ENCODE measurements around the gene PRKCA. TPM values are rescaled to one million over a fixed set of nuclear protein-coding genes. Genes with fewer than 3 reads are reported as not detected.

Gene PRKCA
- polyA plus RNA-seq, 4 donors = 19.9 to 27.8 (median 24.5) TPM

DNA sequence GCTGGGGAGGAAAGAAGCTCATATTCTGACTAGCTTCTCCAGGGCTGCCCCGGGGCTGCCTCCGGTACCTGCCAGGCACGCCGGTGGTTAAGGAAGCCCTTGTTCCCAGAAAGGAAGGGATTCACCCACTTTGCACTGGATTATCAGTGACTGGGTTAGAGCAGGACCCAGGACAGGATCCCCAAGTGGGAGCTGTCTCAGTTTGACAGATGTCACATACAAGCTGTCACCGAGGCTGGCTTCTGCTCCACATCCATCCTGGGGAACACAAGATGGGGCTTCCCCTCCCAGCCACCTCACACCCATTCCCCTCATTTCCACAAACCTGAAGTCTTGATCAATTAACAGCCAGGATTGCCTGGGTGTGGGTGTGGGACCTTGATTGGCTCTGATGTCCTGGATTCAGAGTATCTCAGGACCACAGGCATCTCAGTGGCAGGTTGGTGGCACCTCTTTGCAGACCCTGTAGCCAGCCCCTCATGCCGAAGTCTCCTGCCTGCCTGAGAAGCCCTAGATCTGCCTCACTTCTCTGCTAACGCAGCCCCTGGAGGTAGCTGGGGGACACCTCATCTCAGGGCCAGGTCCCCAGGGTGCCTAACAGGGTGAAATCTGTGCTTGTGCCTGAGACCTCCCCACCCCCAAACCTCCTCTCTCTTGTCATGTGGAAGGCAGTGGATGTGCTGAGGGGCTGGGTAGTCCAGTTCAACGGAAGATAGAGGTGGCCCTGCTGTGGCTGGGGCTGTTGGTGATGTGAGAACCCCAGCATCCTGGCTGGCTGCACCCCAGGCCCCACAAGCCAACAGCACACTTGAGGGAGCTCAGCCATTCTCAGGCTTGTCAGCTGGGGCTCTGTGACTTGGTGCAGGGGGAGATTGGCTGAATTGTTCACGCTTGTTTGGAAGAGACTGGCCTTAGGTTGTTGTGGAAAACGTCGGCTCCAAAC lies 533.9 kb downstream of the PRKCA start:
- DNase-seq (ENCODE audit: low read depth in 4 of 4, low spot score in 2 of 4) = no peak

DNA sequence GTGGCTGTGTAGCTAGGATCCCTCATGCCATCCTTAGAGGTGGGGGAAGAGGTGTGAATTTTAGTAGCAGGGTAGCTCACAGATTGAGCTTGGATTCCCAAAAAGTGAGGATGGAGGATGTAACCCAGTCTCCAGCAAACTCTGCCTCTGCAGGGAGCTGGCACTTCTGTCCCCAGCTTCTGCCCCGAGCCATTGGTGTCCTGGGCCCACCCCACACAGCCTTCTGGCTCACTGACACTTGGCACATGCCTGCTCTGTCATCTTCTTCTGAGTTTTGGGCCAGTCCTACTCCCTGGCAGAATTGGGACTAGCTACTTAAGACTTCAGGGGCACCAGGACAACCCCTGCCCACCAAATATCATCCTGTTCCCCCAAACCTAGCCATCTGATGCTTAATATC lies 534.8 kb downstream of the PRKCA start:
- no peak for DNase-seq (ENCODE audit: low read depth in 4 of 4, low spot score in 2 of 4)

DNA sequence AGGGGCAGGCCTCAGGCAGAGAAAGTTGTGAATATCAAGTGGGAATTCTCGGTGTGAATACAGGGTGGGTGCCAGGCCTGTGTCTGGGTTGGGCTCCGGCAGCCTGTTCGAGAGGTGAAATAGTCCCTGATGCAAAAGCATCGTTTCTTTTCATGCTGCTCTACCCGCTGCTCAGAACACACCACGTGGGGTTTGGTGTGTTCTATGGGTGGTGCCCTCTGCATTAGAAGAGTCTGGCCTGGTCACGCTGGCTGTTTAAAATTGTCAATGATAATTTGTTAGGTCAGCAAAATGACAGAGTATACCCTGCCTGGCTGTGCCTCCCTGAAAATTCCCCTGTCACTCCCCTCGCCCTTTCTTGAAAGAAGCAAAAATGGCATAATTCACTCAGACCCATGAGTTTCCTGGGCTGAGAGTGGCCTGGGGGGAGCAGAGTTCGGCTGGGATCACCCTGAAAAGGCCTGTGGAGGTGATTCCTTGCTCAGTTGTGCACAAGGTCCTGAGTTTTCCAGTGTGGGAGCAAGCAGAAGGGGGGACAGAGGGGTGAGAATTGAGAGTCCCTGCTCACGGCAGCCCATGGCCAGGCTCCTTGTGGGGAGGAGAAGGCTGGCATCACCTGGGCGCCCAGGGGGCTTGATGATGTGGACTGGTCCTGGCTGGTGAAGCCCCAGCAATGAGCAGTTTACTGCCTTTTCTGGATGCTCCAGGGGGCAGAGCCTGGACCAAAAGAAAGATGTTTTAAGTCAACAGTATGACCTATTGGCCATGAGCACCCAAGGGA lies 535.7 kb downstream of the PRKCA start:
- DNase-seq (ENCODE audit: low read depth in 4 of 4, low spot score in 2 of 4) = no peak

DNA sequence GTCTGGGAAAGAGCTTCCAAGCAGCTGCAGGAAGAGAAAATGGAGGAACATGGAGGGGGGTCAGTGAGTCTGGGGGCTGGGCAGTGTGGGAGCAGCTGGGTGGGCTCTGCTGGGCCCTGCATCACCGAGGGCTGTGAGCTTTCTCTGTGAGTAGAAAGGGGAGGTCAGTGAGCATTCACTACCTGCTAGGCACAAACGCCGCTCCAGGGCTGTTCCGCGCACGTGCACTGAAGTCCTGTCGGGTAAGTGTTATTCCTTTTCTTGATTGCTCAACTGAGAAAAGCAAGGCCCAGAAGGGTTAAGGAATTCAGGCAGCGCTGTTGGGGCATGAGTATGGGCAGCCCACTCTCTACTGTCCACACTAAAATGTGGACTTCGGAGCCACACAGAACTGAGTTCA lies 537.2 kb downstream of the PRKCA start:
- no peak for DNase-seq (ENCODE audit: low read depth in 4 of 4, low spot score in 2 of 4)

DNA sequence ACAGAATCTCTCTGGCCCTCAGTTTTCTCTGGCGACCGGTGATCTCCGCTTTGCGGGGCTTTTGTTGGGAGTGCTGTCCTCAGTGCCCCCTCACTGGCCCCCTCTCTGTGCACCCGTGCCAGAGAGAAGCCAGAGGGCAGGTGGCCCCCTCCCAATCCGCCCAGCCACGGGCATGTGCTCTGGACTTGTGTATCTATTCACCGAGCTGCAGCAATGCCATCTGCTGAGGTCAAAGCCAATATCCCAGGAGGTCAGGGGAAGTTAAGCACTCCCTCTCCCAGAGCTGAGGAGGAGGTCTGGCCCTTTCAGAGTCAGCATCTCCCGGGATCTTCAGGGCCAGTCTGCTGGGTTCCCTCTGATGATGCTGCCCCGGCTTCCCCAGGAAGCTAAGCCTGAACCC lies 537.6 kb downstream of the PRKCA start:
- DNase-seq (ENCODE audit: low read depth in 4 of 4, low spot score in 2 of 4) = no peak

DNA sequence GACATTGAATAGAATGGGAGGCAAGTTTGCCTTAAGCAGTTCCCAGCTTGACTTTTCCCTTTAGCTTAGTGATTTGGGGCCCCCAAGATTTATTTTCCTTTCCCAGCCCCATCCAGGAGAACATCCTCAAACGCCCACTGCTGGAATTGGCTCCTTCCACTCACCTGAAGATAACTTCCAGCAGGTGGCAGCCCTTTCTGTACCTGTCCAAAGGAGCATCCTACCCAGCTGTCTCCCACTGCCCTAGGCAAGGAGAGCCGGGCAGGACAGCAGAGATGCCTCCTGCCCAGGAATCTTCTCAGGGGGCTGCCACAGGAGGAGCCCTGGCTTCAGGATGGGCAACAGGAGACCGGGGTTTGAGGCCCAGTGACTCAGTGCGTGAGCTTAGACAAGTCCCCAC lies 538.9 kb downstream of the PRKCA start:
- DNase-seq (ENCODE audit: low read depth in 4 of 4, low spot score in 2 of 4) = no peak

DNA sequence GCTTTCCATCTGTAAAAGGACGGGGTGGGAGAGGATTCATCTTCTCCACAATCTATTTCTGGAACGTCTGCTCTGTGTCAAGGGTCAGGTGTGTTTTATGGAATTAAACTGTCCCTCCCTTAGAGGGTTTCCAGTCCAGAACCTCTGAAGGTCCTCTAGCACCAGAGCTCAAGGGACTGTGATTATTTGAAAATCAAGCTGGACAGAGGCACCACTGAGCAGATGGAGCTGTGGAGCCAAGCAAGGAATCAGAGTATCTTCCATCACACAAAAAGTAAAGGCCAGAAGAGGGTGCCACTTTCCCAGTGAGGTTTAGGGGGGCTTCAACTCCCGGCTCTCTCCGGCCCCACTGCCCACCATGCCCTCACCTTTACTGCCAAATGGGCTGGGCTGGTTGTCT lies 539.3 kb downstream of the PRKCA start:
- no peak for DNase-seq (ENCODE audit: low read depth in 4 of 4, low spot score in 2 of 4)

DNA sequence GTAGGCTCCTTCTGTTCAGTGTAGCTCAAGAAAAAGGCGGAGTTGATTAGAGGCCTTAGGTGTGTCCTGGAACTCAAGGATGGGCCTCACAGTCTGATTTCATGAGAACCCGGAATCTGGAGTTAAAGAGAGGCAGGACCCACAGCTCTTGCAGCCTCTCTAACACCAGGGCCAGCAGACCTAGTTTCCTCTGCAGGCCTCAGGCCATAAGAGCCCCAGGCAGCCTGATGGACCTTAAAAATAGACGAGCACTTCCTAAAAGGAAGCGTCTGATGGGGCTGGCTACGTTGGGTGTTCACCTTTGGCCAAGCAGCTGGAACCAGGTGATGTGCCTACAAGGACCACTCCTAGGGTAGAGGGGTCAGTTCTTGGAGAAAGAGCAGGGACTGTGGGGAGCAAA lies 540.1 kb downstream of the PRKCA start:
- no peak for DNase-seq (ENCODE audit: low read depth in 4 of 4, low spot score in 2 of 4)

DNA sequence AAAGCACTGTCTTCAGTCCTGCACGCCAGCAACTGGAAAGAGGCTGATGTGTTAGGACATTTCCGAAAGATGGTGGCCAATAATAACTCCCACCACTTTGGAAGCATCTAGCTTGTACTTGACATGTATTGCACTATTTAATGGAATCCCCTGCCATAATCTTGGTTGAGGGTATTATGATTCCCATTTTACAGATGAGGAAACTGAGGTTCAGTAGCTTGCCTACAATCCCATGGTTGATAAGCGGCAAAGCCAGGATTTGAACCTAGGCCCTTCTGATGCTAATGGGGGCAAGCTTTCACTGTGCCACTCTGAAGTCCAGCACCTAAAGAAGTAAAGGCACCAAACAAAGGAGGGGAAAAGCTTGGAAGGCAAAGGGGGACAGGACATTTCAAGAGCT lies 540.5 kb downstream of the PRKCA start:
- no peak for DNase-seq (ENCODE audit: low read depth in 4 of 4, low spot score in 2 of 4)

DNA sequence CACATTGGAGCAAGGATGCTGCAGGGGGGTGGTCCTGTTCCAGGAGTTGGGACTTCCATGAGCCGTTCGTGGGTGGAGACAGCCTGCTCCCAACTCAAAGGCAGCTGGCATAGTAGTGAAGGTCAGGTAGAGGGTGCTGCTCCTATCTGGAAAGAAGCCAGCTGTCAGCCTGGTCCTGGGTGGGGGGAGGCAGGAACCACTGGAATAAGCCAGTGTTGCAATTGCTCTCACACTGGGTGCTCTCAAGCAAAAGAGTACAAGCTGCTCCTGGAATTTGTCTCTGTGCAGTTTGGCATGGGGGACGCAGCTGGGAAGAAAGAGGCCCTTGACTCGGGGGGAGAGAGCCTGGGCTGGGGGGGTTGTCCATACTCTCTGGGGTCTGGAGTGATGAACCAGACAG lies 541.2 kb downstream of the PRKCA start:
- DNase-seq (ENCODE audit: low read depth in 4 of 4, low spot score in 2 of 4) = no peak

DNA sequence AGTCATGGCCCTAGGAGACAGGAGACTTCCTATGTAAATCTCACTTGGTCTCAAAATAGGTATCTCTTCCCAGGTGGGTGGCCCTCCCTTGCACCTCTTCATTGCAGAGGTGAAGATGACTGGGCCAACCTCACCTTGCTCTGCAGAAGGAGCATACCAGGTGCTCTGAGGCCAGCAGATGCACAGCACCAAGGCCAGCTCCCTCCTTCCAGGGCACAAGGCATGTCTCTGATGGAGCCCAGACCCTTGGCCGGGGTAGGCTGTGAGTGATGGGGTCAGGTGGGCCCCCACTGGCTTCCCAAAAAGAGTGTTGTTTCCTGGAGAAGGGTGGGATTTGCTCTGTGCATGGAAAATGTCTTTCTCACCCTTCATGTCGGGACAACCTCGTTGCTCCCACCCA lies 545.3 kb downstream of the PRKCA start:
- no peak for DNase-seq (ENCODE audit: low read depth in 4 of 4, low spot score in 2 of 4)

DNA sequence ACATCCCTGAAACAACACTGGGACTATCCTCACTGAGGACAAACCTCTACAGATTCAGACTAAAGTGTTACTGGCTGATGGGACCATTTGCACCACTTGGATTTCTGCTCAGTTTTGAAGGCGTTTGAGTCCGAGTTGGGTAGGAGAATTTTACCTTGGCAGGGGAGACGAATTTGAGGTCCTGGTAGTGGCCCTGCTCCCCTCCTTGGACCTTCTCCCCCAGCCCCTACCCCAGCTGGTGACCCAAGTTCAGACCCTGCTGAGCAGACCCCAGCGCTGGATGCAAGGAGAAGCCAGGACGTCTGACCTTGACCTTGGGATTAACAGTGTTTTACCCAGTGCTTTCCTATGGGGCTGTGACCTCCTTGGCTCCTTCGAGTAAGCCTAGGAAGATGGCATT lies 546.1 kb downstream of the PRKCA start:
- DNase-seq (ENCODE audit: low read depth in 4 of 4, low spot score in 2 of 4) = no peak

DNA sequence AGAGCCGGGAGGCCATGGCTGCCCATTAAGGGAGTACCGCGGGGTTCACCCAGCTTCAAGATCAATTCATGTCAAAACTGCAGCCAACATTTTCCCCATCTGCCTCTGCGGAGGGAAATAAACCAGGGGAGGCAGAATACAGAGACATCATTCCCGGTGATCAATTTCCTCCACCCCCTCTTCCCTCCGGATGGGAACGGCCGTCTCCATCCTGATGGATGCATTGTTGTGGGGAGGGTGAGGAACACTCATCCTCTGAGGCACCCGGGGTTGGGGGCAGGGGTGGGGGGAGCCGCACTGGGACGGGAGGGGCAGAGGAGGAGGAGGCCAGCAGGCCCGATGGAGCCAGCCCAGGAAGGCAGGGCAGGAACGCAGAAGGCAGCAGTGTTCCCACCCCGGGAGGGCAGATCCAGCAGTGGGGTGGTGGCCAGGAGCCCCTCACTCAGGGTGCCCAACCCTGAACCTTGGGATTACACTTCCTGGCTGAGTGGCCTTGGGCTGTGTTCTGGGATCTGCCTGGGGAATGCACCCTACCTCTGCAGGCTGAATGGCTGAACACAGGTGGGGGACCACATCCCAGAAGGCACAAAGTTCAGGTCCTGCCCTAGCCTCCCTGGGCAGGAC lies 546.7 kb downstream of the PRKCA start:
- DNase-seq (ENCODE audit: low read depth in 4 of 4, low spot score in 2 of 4) = no peak

DNA sequence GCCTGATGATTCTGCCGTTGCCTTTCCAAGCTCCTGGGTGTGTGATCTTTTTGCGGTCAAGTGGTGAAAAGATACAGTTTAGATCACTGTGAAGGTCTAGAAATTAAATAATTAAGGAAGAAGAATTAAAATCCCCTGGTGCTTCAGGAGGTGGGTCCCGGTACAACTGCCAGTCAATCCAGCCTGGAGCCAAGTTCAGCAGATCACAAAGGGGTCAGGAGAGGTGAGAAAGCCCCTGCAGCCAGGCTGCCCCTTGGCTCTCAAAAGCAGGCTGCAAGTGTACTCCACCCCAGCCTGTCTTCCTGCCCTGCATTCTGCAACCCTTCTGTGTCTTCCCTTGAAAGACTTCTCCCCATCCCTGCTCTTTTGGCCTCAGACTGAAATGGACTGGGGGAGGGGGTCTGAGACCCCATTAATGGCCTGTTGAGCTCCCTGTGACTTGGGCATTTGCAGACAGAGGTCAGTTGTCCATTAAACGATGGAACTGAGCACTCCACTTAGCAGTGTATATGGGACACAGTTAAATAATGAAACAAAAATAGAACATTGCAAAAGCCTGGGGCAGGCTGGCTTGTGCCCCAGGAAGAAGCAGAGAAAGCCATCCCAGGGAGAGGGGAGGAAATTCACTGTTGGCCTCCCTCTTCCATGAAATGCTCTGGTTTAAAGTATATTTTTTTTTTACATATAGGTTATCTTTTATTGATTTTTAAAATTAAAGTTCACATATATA lies 547.6 kb downstream of the PRKCA start:
- DNase-seq (ENCODE audit: low read depth in 4 of 4, low spot score in 2 of 4) = no peak

DNA sequence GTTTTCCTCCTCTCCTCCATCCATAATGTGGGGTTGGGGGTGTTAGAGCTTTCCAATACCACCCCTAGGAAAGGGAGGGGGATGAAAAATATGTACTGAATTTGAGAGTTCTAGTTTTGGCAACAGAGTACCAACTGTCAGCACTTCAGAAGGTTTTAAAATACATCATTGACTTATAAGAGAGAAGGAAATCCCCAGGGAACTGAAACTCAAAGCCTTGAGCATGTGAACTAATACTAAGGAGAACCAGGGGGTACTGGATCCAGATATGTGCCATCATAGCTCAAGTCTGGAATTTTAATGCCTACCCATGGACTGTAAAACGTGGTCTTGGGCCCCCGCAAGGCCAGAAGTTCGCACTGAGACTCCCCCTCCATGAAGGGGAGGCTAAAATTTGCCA lies 548.3 kb downstream of the PRKCA start:
- no peak for DNase-seq (ENCODE audit: low read depth in 4 of 4, low spot score in 2 of 4)

DNA sequence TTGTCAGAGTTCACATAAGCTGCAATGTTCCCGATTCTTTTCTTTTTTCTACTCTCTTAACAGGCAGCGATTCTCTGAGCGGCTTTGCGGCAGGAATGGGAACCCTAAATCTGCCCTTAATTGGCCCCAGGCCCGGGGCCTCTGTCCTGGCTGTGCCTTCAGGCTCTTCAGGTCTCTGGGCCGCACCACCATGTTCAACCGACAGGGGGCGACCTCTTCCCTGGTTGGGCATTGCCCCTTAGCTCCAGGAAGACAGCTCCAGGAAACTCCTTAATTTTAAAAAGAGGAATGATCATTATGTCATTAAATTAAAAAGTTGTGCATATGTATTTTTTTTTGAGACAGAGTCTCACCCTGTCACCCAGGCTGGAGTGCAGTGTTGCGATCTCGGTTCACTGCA lies 552.8 kb downstream of the PRKCA start:
- no peak for DNase-seq (ENCODE audit: low read depth in 4 of 4, low spot score in 2 of 4)

DNA sequence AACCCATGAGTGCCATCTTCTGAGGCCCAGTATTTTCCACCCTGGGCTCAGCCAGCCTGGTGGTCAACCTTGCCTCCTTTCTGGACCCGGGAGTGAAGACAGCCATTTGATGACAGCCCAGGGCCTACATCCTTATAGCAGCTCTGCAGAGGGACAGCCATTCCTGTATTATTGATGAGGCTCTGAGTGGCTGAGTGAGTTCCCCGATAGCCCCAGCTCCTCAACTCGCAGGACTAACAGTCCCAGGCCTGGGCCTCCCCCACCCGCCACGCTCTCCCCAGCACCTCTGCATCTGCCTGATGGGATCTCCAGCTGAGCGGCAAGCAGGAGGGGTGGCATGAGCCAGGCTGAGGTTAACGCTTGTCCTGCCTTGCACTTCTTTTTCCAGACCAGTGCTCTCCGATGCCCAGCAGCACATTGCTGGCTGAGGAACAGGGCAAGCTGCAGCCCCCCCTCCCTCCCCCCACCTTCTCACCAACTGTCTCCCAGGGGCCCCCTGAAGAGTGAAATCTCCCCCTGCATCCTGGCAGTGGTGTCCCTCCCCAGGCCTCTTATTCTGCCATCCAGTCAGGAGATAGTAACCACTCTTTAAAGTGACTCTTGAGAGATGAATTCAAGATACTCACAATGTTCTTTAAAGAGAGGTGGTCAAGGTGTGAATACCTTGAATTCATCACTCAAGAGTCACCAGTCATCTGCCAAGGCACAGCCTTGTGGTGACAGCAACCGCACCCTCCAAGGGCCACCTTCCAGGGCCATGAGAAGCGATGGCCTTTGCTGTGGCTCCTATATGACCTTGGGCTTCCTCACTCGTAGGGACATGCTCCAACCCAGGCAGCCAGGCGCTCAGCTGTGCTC lies 556.0 kb downstream of the PRKCA start:
- DNase-seq (ENCODE audit: low read depth in 4 of 4, low spot score in 2 of 4) = no peak

DNA sequence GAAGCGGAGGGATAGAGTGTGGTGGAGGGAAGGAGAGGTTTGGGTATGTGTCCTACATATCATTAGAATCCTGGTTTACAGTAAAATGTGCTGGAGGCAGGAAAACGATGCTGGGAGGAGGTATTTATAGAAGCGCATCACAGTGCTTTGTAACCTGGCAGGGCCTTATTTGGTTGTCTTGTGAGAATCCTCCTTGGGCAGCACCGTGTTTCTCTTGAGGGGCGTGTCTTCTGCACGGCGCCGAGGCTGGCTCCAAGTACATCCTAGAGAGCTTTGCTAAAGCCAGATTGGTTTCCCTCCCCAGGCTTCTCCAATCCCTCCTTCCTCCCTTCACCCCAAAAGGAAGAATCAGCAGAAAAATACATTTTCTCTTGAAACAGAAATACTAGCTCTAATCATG lies 556.9 kb downstream of the PRKCA start:
- no peak for DNase-seq (ENCODE audit: low read depth in 4 of 4, low spot score in 2 of 4)

DNA sequence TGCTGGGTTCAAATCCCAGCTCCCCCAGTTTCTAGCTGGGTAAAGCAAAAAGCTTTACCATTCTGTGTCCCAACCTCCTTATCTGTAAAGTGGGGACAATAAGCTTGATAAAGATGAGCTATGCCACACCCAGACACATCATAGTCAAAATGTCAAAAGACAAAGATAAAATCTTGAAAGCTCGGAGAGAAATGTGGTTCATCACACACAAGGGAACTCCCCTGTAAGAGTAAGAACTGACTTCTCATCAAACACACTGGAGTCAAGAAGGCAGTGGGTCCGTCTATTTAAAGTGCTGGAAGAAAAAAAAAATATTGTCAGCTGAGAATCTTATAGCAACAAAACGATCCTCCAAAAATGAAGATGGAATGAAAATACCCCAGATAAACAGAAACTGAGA lies 557.8 kb downstream of the PRKCA start:
- no peak for DNase-seq (ENCODE audit: low read depth in 4 of 4, low spot score in 2 of 4)
